GM20431 (cell line): ENCODE results near the gene NDUFB10.
"Not testable (repeated sequence)": the region's sequence is repeated elsewhere in the genome, so short reads cannot be mapped to it uniquely, and the experiment has no call there.

Experiments used
- in situ Hi-C: fragments of 300-500 bp; cut with MseI, MboI; formaldehyde crosslinking; loops from one replicate; pipeline ENCODE4 v1.15.0; 2020; ENCODE audit warnings: low sequenced_read_pairs; ENCODE audit not compliant: unreplicated experiment

Gene NDUFB10

DNA sequence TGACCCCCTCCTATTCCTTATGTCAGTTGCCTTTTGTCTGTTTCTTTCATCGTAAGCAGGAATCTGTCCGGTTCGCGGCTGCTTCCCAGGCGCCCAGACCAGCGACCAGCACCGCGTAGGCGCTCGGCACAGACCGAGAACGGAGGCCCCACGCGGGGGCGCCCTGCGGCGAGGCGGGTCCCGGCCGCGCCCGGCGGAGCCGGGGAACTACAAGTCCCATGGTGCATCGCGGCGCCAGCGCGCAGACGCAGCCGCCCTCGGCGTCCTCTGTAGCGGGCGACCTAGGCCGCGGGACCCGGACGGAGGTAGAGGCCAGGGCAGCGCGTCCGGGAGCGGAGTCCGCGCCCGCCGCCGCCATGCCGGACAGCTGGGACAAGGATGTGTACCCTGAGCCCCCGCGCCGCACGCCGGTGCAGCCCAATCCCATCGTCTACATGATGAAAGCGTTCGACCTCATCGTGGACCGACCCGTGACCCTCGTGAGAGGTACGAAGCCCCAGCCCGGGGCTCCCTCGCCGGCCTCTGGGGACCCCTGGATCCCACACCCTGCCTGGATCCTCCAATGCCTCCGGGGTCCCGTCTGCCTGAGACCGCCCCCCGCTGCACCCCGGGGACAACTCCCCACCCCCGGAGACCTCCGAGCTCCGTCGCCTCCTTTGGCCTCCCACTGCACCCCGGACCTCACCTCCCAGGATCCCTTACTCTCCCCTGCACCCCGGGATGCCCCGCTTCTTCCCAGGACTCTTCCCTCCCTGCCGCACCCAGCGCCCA, at the start of gene NDUFB10:
Gene NDUFB10 (plus strand): TSS at position 270 of the 771 bp plus-strand sequence. CDS start 87 bp downstream, at position 357.
- in situ Hi-C loops, result no loop called here

- in situ Hi-C loops, result no loop called here
Measured at GRCh38 chr16:1909561-1910231, 49.6 kb upstream of the NDUFB10 start.

DNA sequence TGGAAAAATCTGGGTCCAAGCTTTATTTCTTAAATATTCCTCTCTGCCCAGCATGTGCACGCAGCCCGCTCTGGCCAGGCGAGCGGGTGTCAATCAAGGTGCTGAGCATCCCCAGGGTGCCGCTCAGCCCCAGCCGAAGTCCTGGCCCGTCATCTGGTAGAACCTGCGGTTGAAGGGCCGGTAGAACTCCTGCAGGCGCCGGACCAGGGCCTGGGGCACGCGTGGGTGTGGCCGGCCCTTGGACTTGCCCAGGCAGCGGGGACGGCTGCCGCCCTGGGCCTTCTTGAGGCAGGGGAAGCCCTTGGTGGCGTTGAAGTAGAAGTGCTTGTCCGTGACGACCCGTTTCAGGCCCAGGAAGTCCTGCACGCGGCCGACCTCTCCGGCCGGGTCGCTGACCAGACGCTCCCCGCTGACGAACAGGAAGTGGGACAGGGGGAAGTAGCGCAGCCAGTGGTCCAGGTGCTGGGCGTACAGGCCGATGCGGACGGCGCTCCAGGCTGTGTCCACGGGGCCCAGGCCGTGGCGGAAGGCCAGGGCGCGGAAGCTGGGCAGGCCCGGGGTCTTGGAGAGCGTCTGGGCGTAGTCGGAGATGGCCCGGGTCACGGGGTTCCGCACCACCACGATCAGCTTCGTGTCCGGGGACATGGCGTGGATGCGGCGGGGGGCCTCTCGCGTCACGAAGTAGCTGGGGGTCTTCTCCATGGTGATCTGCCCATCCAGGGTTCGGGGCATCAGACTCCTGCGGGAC, 47.7 kb upstream of the NDUFB10 start:
- in situ Hi-C loops, result no loop called here

DNA sequence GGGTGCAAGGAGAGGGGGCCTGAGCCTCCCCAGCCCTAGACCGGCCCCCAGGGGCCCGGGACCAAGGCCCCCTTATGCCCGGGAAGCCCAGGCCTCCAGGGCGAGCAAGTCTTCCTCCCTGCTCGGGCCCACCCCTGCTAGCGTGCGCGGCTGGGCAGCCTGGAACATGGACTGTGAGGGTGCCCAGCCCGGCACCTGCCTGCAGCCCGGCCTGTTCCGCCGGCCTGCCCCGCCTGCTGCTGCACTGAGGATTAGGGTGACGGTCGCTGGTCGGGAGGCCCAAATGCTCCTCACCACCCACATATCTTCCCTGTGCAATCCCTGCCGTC, 47.2 kb upstream of the NDUFB10 start:
- in situ Hi-C loops, result no loop called here

DNA sequence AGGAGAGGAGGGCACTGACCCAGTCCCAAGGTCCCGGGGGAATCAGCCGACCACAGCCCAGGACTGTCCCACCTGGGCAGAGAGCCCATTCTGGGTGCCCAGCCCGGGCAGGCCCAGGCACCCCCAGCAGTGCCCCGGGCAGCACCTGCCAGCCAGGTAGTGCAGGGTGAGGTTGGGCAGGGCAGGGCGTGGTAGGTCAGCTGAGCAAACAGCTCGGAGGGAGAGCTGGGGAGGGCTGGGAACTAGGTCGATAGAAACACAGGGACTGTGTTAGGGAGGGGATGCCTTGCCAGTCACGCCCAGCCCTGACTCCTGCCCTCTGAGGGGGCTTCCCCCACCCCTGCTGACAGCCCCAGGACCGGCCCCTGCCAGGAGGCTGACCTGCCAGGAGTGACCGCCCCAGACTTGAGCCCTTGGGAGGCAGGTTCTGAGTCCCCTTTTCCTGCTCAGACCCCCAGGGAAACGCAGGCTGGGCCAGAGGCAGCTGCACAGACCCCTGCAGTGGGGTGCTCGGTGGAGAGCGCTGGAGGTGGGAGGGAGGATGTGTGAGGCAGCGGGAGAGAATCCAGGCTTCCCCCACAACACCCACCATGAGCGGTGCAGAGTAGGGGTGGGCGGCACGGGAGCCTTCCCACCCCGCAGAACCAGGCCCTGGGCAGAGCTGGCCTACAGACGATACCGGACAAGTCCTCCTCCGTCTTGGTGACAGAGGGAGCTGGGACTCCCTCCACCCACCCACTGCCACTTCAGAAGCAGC, 45.8 kb upstream of the NDUFB10 start:
- in situ Hi-C loops, result no loop called here

- in situ Hi-C loops, result no loop called here
Measured at GRCh38 chr16:1914084-1914608, 45.2 kb upstream of the NDUFB10 start.

GRCh38 chr16:1914988-1915387, 44.4 kb upstream of the NDUFB10 start:
- in situ Hi-C loops, result no loop called here

DNA sequence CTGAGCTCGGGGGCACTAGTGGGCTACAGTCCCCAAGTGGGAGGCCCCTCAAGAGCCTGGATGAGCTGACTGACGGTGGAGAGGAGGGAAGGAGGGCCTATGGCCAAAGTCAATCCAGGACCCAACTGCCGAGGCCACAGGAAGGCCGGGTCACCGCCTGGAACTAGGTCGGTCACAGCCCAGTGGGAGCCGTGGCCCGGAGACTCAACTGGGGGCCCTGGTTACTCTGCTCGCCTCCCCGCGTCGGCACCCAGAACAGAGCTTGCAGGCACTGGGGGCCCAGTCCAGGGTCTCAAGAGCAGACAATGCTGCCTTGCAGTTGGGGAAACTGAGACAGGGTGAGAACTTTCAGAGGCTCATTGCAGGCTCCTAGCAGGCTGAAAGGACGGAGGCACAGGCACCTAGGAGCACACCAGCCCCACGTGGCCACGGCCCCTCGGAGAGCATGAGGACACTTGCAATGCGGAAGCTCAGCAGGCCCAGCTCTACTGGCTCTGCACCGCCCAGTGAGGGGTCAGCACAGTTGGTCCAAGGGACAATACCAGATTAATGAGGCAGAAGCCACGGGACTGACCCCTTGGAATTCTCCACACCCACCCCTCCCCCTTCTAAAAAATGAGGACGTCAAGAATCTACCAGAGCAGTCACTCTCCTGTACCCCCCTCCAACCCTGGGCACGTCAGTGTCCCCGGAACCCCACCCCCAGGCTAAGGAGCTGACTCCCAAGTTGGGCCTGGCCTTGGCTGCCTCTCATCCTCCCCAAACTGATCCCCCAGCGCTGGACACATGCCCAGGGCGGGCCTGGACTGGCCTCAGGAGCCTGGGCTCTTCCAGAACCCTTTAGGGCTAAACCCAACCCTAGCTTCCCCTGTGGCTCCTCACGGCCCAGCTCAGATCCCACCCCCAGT, 43.4 kb upstream of the NDUFB10 start:
- in situ Hi-C loops, result no loop called here

DNA sequence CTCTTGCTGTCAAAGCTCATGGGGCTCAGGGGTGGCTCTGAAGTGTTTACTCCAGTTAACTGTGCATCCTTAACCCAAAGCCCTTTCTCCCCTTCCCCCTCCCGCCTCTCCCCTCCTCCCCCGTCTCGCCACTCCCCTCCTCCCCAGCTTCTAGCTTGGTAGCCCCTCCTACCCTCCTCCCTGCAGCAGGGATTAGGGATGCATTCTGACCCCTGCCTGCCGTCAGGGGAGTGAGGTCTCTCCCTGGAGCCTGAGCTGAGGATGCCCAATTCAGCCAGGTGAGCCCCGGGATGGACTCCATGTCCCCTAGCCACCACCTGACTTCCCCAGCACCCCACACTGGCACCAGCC, 42.7 kb upstream of the NDUFB10 start:
- in situ Hi-C loops, result no loop called here

DNA sequence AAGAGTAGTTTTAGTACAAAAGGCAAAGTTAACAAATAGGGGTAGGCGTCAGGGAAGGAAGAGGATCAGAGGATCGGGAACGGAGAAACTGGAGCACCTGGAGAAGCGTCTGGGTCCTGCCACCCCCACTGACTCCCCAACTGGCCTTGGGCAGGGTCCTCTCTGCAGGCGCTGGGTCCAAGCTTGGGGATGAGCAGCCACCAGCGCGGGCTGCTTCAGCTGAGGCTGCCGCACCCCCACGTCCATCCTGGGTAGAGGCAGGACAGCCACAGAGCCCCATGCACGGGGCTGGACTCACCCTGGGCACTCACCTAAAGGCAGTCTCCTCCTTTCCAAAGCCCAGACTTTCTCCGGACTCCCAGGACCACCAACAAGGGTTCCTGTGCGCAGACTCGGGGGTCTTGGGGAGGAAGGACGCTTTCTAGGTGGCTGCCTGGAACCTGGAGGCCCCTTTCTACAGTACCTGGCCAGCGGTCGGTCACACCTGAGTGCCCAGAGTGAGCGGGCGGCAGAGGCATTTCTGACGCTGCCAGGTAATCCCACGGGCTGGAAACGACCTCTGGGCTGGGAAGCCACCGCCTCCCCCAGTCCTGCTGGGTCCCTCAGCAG, 42.2 kb upstream of the NDUFB10 start:
- in situ Hi-C loops, result no loop called here

DNA sequence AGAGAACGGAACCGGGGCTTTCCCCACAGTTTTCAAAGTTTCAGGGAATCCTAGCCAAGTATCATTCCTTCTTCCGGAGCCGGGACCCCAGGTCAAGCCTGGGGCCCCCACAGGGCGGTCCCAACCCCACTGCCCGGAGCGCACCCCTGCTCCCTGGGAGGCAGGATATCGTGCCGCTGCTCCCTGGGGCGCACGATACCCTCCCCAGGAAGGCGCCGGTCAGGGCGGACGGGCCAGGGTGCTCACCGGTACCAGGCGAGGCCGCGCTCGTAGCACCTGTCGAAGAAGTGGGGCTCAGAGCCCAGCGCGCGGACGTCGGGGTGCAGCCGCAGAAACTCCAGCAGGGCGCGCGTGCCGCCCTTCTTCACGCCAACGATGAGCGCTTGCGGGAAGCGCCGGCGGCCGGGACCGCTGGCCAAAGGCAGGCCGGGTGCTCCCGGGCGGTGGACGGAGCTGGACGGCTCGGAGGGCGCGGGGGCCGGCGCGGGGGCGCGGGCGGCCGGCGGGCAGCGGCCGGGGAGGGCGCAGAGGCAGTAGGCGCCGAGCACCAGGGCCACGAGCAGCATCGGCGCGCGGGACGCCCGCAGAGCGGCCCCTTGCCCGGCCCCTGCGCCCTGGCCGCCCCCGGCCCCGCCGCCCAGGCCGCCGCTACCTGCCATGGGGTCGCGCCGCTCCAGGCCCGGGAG, 41.5 kb upstream of the NDUFB10 start:
- in situ Hi-C loops, result no loop called here

- in situ Hi-C loops, result no loop called here
Measured at GRCh38 chr16:1918351-1919326, 40.7 kb upstream of the NDUFB10 start, which contains the start of gene HS3ST6. Gene HS3ST6 (minus strand): TSS chr16:1918415. CDS start chr16:1918323, 92 bp downstream.

- in situ Hi-C loops, result no loop called here
Measured at GRCh38 chr16:1919327-1919998, 39.9 kb upstream of the NDUFB10 start.

GRCh38 chr16:1920122-1920521, 39.2 kb upstream of the NDUFB10 start:
- in situ Hi-C loops, result not testable (repeated sequence)

GRCh38 chr16:1920727-1921171, 38.6 kb upstream of the NDUFB10 start:
- in situ Hi-C loops, result no loop called here

DNA sequence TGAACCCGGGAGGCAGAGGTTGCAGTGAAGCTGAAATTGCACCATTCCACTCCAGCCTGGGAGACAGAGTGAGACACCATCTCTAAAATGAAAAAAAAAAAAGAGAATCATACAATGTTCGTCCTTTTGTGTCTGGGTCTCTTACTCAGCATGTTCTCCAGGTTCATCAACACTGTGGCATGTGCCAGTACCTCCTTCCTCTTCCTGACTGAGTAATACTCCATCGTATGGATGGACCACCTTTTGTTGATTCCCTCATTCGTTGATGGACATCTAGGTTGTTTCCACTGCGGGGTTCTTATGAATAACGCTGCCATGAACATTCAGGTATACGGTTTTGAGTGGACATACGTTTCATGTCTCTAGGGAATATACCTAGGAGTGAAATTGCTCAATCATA, 37.0 kb upstream of the NDUFB10 start:
- in situ Hi-C loops, result no loop called here
